SU-DHL-6 (cell line): ENCODE data around the gene THSD4.

Experiments
- EZH2phosphoT487 ChIP-seq: fragments of 200-600 bp; sonication (generic), shearing (Covaris generic); conservative IDR thresholded peaks from 2 replicates; pipeline ENCODE4 v1.6.1; 2018; ENCODE audit warnings: mild to moderate bottlenecking, antibody characterized with exemption, low read length, moderate library complexity, mixed read lengths
- TF ChIP-seq, protein P1 (sequence below): fragments of 200-600 bp; sonication (generic); IDR thresholded peaks from one replicate; pipeline ENCODE4 v1.5.1; 2017; ENCODE audit warnings: antibody characterized with exemption, mild to moderate bottlenecking, low read length, moderate library complexity; ENCODE audit not compliant: insufficient read depth, poor library complexity, severe bottlenecking

DNA sequence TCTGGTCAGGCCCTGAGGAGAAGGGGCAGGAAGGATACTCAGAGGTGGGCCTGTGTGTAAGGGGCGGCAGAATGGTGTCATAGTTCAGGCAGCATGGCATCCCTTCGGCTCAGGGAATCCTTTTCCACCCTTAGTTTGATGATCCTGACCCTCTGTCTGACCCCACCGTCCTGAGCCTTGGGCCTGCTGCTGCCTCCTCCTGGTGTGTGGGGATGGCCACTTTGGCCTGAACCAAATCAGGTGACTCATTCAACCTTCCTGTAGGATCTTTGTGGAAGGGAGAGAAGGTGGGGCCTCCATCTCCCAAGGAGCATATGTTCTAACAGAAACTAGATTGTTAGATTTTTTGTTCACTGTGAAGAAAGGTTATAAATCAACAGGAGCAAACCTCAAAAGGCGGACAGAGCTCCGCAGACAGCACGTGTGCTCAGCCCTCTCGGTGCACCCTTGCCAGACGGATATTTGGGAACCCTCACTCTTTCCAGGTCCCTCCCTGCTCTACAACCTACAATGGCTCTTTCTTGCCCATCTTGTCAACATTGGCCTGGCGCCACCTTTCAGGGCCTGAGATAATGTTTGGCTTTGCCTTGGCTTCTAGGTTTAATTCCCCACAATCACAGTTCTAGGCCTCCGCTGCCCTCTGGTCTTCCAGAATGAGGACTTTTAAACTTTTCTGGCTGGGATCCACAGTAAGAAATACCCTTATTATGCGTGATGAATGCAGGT, 21.7 kb downstream of the THSD4 start:
- TF ChIP-seq, protein P1, sequence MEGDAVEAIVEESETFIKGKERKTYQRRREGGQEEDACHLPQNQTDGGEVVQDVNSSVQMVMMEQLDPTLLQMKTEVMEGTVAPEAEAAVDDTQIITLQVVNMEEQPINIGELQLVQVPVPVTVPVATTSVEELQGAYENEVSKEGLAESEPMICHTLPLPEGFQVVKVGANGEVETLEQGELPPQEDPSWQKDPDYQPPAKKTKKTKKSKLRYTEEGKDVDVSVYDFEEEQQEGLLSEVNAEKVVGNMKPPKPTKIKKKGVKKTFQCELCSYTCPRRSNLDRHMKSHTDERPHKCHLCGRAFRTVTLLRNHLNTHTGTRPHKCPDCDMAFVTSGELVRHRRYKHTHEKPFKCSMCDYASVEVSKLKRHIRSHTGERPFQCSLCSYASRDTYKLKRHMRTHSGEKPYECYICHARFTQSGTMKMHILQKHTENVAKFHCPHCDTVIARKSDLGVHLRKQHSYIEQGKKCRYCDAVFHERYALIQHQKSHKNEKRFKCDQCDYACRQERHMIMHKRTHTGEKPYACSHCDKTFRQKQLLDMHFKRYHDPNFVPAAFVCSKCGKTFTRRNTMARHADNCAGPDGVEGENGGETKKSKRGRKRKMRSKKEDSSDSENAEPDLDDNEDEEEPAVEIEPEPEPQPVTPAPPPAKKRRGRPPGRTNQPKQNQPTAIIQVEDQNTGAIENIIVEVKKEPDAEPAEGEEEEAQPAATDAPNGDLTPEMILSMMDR = no peak
- TF ChIP-seq EZH2phosphoT487 = no peak
